ENCODE data around the gene RACGAP1.

The RACGAP1 gene

GRCh38 chr12:49939307-49939706 is 86.0 kb downstream of the RACGAP1 start:
- no peak for DNase-seq

Measured in eye (tissue), 1 donor.